Gastroesophageal sphincter (tissue), 4 donors: ENCODE measurements around the gene MFF. TPM values are rescaled to one million over a fixed set of nuclear protein-coding genes. Genes with fewer than 3 reads are reported as not detected.

Experiments used
- ATAC-seq: fragments of 150-250 bp; one replicate; pipeline ENCODE4 v1.9.1; 2016; ENCODE audit warnings: mild to moderate bottlenecking, moderate library complexity
- H3K27ac ChIP-seq, 4 donors: fragments of 200-600 bp; sonication (generic) in 3 of 4; 1 replicate in 3 of 4; 2 replicates in 1 of 4; pipeline ENCODE4 v1.5.1; 2016 to 2019
- H3K27me3 ChIP-seq: fragments of 200-600 bp; sonication (generic); one replicate; pipeline ENCODE4 v1.5.1; 2019
- H3K36me3 ChIP-seq, 2 donors: fragments of 200-600 bp; sonication (generic); one replicate each; pipeline ENCODE4 v1.5.1; 2019; ENCODE audit warnings: control low read depth in 1 of 2
- H3K4me1 ChIP-seq, 3 donors: fragments of 200-600 bp; sonication (generic); 1 replicate in 2 of 3; 2 replicates in 1 of 3; pipeline ENCODE4 v1.5.1; 2016 to 2019; ENCODE audit warnings: control low read depth in 2 of 3
- H3K4me3 ChIP-seq, 2 donors: fragments of 200-600 bp; sonication (generic); one replicate each; pipeline ENCODE4 v1.5.1; 2019; ENCODE audit warnings: mild to moderate bottlenecking in 1 of 2, moderate library complexity in 1 of 2
- H3K9me3 ChIP-seq, 3 donors: fragments of 200-600 bp; sonication (generic); one replicate each; pipeline ENCODE4 v1.5.1; 2017 to 2019; ENCODE audit warnings: control low read depth in 2 of 3
- CTCF ChIP-seq, 4 experiments: fragments of 200-600 bp in 2 of 4; fragments of 450-650 bp in 2 of 4; sonication (generic) in 1 of 4; IDR thresholded peaks; one replicate each; pipeline ENCODE4 v1.5.1; 2017 to 2019; ENCODE audit warnings: antibody characterized with exemption in 4 of 4, mild to moderate bottlenecking in 2 of 4, moderate library complexity in 2 of 4
- EP300 ChIP-seq: sonication (generic); formaldehyde crosslinking; IDR thresholded peaks from one replicate; pipeline ENCODE4 v1.6.1; 2017; ENCODE audit warnings: antibody characterized with exemption, mild to moderate bottlenecking
- POLR2A ChIP-seq, 2 donors: fragments of 450-650 bp; IDR thresholded peaks; one replicate each; pipeline ENCODE4 v1.6.1; 2017; ENCODE audit warnings: antibody characterized with exemption in 2 of 2, mild to moderate bottlenecking in 2 of 2, moderate library complexity in 1 of 2
- POLR2AphosphoS5 ChIP-seq: sonication (generic); formaldehyde crosslinking; IDR thresholded peaks from one replicate; pipeline ENCODE4 v1.6.1; 2017; ENCODE audit warnings: antibody characterized with exemption
- WGBS, 2 donors: methylation state at CpG; one replicate each; pipeline ENCODE4 v1.1.5; 2018; ENCODE audit warnings: low coverage in 1 of 2; 5-methylcytosine and 5-hydroxymethylcytosine counted together
- total RNA-seq, 4 donors: library from RNA; depleted of rRNA; stranded (reverse); fragments of >200 nt; gene quantifications; one replicate each; pipeline ENCODE4 v1.1.0, GENCODE V29; 2016

The MFF gene
- total RNA-seq: 100 to 1,000 TPM; 106 to 140 (median 118) TPM

- TF ChIP-seq POLR2A (IDR thresholded peaks at IDR 0.05) (peak; percentile 77 to 81), CTCF (IDR thresholded peaks at IDR 0.05) (peak in 2 of 4 experiments; percentile 7 to 38), EP300 (no peak), POLR2AphosphoS5 (peak; percentile 98)
- 0 to 1% methylated on average over 5 to 13 of the region's 67 CpGs for WGBS, 2 donors
- peak within 1 kb of the TSS; percentile 59 to 78 for H3K4me3 ChIP-seq
- no peaks in the 10 kb centered on the region for H3K9me3 ChIP-seq
- peaks cover 0 to 38% (median 0%) of the 10 kb centered on the region in 3 donors for H3K4me1 ChIP-seq
- no peaks in the 10 kb centered on the region for H3K27me3 ChIP-seq
- ATAC-seq: peak; percentile 99
- peak within 1 kb of the TSS; percentile 73 to 94 (median 94) for H3K27ac ChIP-seq
- peaks cover 0 to 8% of the 10 kb centered on the region in 2 donors for H3K36me3 ChIP-seq
These were observed at the start of gene MFF for GRCh38 chr2:227324995-227325838. Gene MFF, plus strand, starts transcription at chr2:227325251. Its CDS starts 5,415 bp downstream, at chr2:227330666.

- H3K4me3 ChIP-seq: no peak overlapping the region
- H3K27ac ChIP-seq: no peak overlapping the region
- no peaks in the 10 kb centered on the region for H3K27me3 ChIP-seq
- TF ChIP-seq POLR2AphosphoS5 (no peak), CTCF (IDR thresholded peaks at IDR 0.05) (no peak)
- H3K4me1 ChIP-seq: no peaks in the 10 kb centered on the region
- no peak for ATAC-seq
- no peaks in the 10 kb centered on the region for H3K36me3 ChIP-seq
- H3K9me3 ChIP-seq: peaks cover 0 to 11% (median 0%) of the 10 kb centered on the region in 3 donors
These were observed 44.2 kb upstream of the MFF start for GRCh38 chr2:227280895-227281294.

- Histone ChIP-seq H3K9me3 (peaks cover 0 to 11% (median 0%) of the 10 kb centered on the region in 3 donors), H3K4me1 (no peaks in the 10 kb centered on the region), H3K27ac (no peak overlapping the region), H3K27me3 (no peaks in the 10 kb centered on the region), H3K36me3 (no peaks in the 10 kb centered on the region), H3K4me3 (no peak overlapping the region)
- TF ChIP-seq POLR2A (IDR thresholded peaks at IDR 0.05): no peak
- WGBS, 2 donors: 77% methylated on average over 5 to 6 of the region's 6 CpGs
- no peak for ATAC-seq
These were observed 39.3 kb upstream of the MFF start for GRCh38 chr2:227285741-227286236.

GRCh38 chr2:227287771-227288170 lies 37.3 kb upstream of the MFF start:
- Histone ChIP-seq H3K9me3 (peaks cover 0 to 6% (median 0%) of the 10 kb centered on the region in 3 donors), H3K27me3 (no peaks in the 10 kb centered on the region), H3K27ac (no peak overlapping the region), H3K4me1 (no peaks in the 10 kb centered on the region), H3K4me3 (no peak overlapping the region), H3K36me3 (no peaks in the 10 kb centered on the region)
- 75 to 88% methylated on average over 1 to 5 of the region's 5 CpGs for WGBS, 2 donors
- no peak for ATAC-seq
- TF ChIP-seq EP300 (no peak), POLR2AphosphoS5 (no peak), CTCF (IDR thresholded peaks at IDR 0.05) (no peak), POLR2A (IDR thresholded peaks at IDR 0.05) (no peak)

- no peak overlapping the region for H3K4me3 ChIP-seq
- no peaks in the 10 kb centered on the region for H3K9me3 ChIP-seq
- ATAC-seq: no peak
- no peaks in the 10 kb centered on the region for H3K4me1 ChIP-seq
- no peaks in the 10 kb centered on the region for H3K27me3 ChIP-seq
- 62 to 72% methylated on average over 3 of the region's 3 CpGs for WGBS, 2 donors
- TF ChIP-seq CTCF (IDR thresholded peaks at IDR 0.05) (no peak), POLR2AphosphoS5 (no peak), EP300 (no peak), POLR2A (IDR thresholded peaks at IDR 0.05) (no peak)
- no peak overlapping the region for H3K27ac ChIP-seq
- H3K36me3 ChIP-seq: no peaks in the 10 kb centered on the region
These were observed 32.7 kb upstream of the MFF start for GRCh38 chr2:227292314-227292713.
